CD4-positive, alpha-beta T cell (primary cell): Measurements from ENCODE around the gene MIER3. TPM values are rescaled to one million over a fixed set of nuclear protein-coding genes. Genes with fewer than 3 reads are reported as not detected.

ENCODE experiments used
- ATAC-seq: fragments of 200-7000 bp; cut with Tn5 transposase; one replicate; pipeline ENCODE4 v1.10.0; 2022; ENCODE audit warnings: mild to moderate bottlenecking; ENCODE audit not compliant: poor library complexity
- CTCF ChIA-PET: fragments of 350-600 bp; sonication (Branson Sonifier 250); formaldehyde crosslinking; loops from one replicate; lab custom pipeline; 2021; ENCODE audit warnings: antibody characterized with exemption, inconsistent platforms; lab: Charles Lee
- POLR2A ChIA-PET: fragments of 350-600 bp; sonication (Branson Sonifier 250); formaldehyde crosslinking; loops from one replicate; lab custom pipeline; 2021; ENCODE audit warnings: antibody characterized with exemption, inconsistent platforms; lab: Charles Lee
- DNase-seq, 14 experiments: peaks; one replicate each; pipeline ENCODE4 v3.0.0-alpha.2; 2013 to 2020; ENCODE audit warnings: mixed read lengths in 2 of 14
- H3K27ac ChIP-seq, 2 donors: one replicate each; pipeline versions ENCODE4 v1.5.1 to v1.7.0; 2013; ENCODE audit warnings: low read length in 2 of 2, low read depth in 1 of 2, mild to moderate bottlenecking in 1 of 2
- H3K27me3 ChIP-seq, 2 experiments: 1 replicate in 1 of 2; 2 replicates in 1 of 2; pipeline versions ENCODE4 v1.6.1 to v1.7.0; 2013; ENCODE audit warnings: low read length in 2 of 2, control low read depth in 1 of 2, mild to moderate bottlenecking in 1 of 2, moderate library complexity in 1 of 2; ENCODE audit not compliant: insufficient read depth in 2 of 2, control insufficient read depth in 1 of 2
- H3K36me3 ChIP-seq: one replicate; pipeline ENCODE4 v1.6.1; 2013; ENCODE audit warnings: low read length, control low read depth; ENCODE audit not compliant: insufficient read depth
- H3K4me1 ChIP-seq: one replicate; pipeline ENCODE4 v1.6.1; 2013; ENCODE audit warnings: low read length, control low read depth; ENCODE audit not compliant: insufficient read depth
- H3K4me3 ChIP-seq: one replicate; pipeline ENCODE4 v1.5.1; 2013; ENCODE audit warnings: mild to moderate bottlenecking, low read length, moderate library complexity
- H3K9me3 ChIP-seq, 2 experiments: 1 replicate in 1 of 2; 2 replicates in 1 of 2; pipeline versions ENCODE4 v1.6.1 to v1.7.0; 2013; ENCODE audit warnings: low read length in 2 of 2, mild to moderate bottlenecking in 2 of 2, control low read depth in 1 of 2, moderate library complexity in 1 of 2; ENCODE audit not compliant: control insufficient read depth in 1 of 2, insufficient read depth in 1 of 2
- H3K27ac Mint-ChIP-seq: one replicate; pipeline ENCODE4 v1.8.0; 2020; ENCODE audit warnings: mixed read lengths
- H3K27me3 Mint-ChIP-seq: one replicate; pipeline ENCODE4 v1.8.0; 2021; ENCODE audit warnings: mixed read lengths
- H3K36me3 Mint-ChIP-seq: one replicate; pipeline ENCODE4 v1.8.0; 2021; ENCODE audit warnings: low read depth, mixed read lengths
- H3K4me1 Mint-ChIP-seq: one replicate; pipeline ENCODE4 v1.8.0; 2021; ENCODE audit warnings: low read depth, mixed read lengths
- H3K4me3 Mint-ChIP-seq: one replicate; pipeline ENCODE4 v1.8.0; 2020; ENCODE audit warnings: mild to moderate bottlenecking, mixed read lengths
- H3K9me3 Mint-ChIP-seq: one replicate; pipeline ENCODE4 v1.8.0; 2020; ENCODE audit warnings: mixed read lengths
- CTCF ChIP-seq: fragments of 200-600 bp; IDR thresholded peaks from one replicate; pipeline ENCODE4 v1.8.0; 2022; ENCODE audit warnings: antibody characterized with exemption, mild to moderate bottlenecking
- intact Hi-C, 2 experiments: fragments of 100-400 bp; cut with DNase I in 1 of 2; cut with micrococcal nuclease in 1 of 2; formaldehyde crosslinking; loops; one replicate each; pipeline versions ENCODE4 v1.15.1 to v1.9.0; 2023 to 2025; cut with DNase I, micrococcal nuclease
- total RNA-seq, 174 experiments: library from RNA in 2 of 174; stranded (reverse) in 2 of 174; gene quantifications; one replicate each; pipeline ENCODE4 v1.2.3 and lab custom pipeline; 2021 to 2026

MIER3 gene
- total RNA-seq, 2 experiments from 2014 or later = 25.9 to 26.1 TPM

DNA sequence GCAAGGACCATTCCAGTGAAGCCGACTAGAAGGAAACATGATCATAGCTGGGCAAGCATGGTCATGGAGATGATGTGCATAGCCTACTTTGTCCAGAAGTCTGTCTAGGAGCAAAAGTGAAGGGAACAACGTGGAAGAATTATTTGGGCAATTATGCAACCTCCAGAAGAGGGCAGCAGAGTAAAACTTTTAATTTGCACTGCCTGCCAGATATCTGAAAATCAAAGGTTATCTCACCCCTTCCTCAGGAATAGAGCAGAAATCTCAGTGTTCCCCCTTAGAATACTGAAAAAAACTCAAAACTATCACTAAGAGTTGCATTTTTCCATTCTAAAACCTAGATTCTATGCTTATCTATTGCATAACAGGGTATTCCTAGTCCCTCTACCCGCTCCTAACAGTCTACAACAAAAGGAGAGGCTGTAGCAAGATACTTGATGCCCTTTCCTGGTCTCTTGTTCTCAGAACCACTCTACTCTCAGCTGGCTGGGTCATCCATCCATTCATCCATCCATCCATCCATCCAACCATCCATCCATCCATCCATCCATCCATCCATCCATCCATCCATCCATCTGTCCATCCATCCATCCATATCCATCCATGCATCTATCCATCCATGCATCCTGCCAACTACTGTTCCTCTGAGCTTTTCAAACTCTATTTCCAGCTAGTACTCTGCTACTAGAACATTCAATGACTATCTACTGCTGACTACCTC, 50.9 kb downstream of the MIER3 start:
- TF ChIP-seq CTCF = peak; percentile 75
- DNase-seq (peak in 7 of 14 experiments; percentile 2 to 75 (median 59)), ATAC-seq (peak; percentile 68)
- peaks cover 9% of the 10 kb centered on the region for H3K36me3 ChIP-seq
- ChIA-PET CTCF (interaction anchor here (0.7 to 1.6 kb wide), 3 partner anchors 41 to 319 kb away, joined by 3 to 4 read pairs (median 3); no protein-coding TSS in a partner anchor), POLR2A (interaction anchor here (0.6 kb wide), 1 partner anchor 42 kb away, joined by 3 read pairs; no protein-coding TSS in a partner anchor)
- Mint-ChIP-seq H3K27ac (no peak overlapping the region), H3K27me3 (no peaks in the 10 kb centered on the region), H3K4me3 (no peak overlapping the region), H3K4me1 (no peaks in the 10 kb centered on the region), H3K36me3 (peaks cover 13% of the 10 kb centered on the region), H3K9me3 (no peaks in the 10 kb centered on the region)
- no peak overlapping the region for H3K4me3 ChIP-seq
- H3K9me3 ChIP-seq = no peaks in the 10 kb centered on the region
- intact Hi-C loops = loop anchor here (1.0 to 10.0 kb wide), 5 partner anchors 236 to 1562 kb away; no protein-coding TSS in a partner anchor
- peaks cover 4% of the 10 kb centered on the region for H3K4me1 ChIP-seq
- no peaks in the 10 kb centered on the region for H3K27me3 ChIP-seq
- H3K27ac ChIP-seq = no peak overlapping the region

DNA sequence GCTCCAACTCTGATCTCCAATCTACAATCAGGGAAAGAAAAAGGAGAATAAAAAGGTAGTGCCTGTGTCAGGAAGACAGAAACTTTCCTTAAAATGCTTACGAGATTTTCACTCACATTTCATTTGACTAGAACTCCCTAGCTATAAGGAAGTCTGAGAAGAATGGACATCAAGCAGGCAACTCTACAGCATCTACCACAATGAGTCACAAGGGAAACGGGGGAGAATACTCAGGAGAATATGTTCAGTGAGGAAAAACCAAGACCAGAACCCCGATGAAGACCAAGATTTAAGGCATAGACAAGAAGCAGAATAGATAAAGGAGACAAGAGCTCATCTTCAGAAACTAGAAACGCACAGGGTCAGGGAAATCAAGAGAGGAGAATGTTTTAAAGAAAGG, 51.5 kb downstream of the MIER3 start:
- POLR2A ChIA-PET = no interaction called here
- Histone ChIP-seq H3K9me3 (no peaks in the 10 kb centered on the region), H3K4me3 (no peak overlapping the region), H3K4me1 (peaks cover 4% of the 10 kb centered on the region), H3K27me3 (no peaks in the 10 kb centered on the region), H3K27ac (no peak overlapping the region), H3K36me3 (peaks cover 12% of the 10 kb centered on the region)
- H3K4me1 Mint-ChIP-seq = no peaks in the 10 kb centered on the region
- ATAC-seq = no peak
- CTCF ChIA-PET = no interaction called here
- intact Hi-C loops = loop anchor here (1.0 to 10.0 kb wide), 3 partner anchors 321 to 1562 kb away; no protein-coding TSS in a partner anchor
- H3K27ac Mint-ChIP-seq = no peak overlapping the region
- peaks cover 17% of the 10 kb centered on the region for H3K36me3 Mint-ChIP-seq
- H3K4me3 Mint-ChIP-seq = no peak overlapping the region
- H3K9me3 Mint-ChIP-seq = no peaks in the 10 kb centered on the region
- no peaks in the 10 kb centered on the region for H3K27me3 Mint-ChIP-seq
- no peak for TF ChIP-seq CTCF
- peak in 2 of 14 experiments; percentile 16 to 19 for DNase-seq

- ATAC-seq = no peak
- ChIA-PET POLR2A (interaction anchor here (0.7 to 1.7 kb wide), 4 partner anchors 12 to 321 kb away, joined by 3 to 5 read pairs (median 4); no protein-coding TSS in a partner anchor), CTCF (interaction anchor here (0.6 kb wide), 1 partner anchor 371 kb away, joined by 5 read pairs; no protein-coding TSS in a partner anchor)
- H3K9me3 ChIP-seq = no peaks in the 10 kb centered on the region
- no peak overlapping the region for H3K4me3 Mint-ChIP-seq
- H3K27ac Mint-ChIP-seq = peak overlapping the region; percentile 26
- no peaks in the 10 kb centered on the region for H3K27me3 Mint-ChIP-seq
- TF ChIP-seq CTCF = no peak
- peaks cover 39% of the 10 kb centered on the region for H3K36me3 Mint-ChIP-seq
- no peak for DNase-seq
- no peak overlapping the region for H3K4me3 ChIP-seq
- intact Hi-C loops = no loop called here
- H3K27ac ChIP-seq = no peak overlapping the region
- H3K27me3 ChIP-seq = no peaks in the 10 kb centered on the region
- peaks cover 4% of the 10 kb centered on the region for H3K4me1 Mint-ChIP-seq
- H3K4me1 ChIP-seq = peaks cover 4% of the 10 kb centered on the region
- H3K9me3 Mint-ChIP-seq = no peaks in the 10 kb centered on the region
- peaks cover 30% of the 10 kb centered on the region for H3K36me3 ChIP-seq
Measured at GRCh38 chr5:56898213-56898612, 53.7 kb downstream of the MIER3 start.
